HepG2 (cell line): ENCODE results near the gene HIVEP2. TPM values are rescaled to one million over a fixed set of nuclear protein-coding genes. Genes with fewer than 3 reads are reported as not detected.

Source experiments
- ATF6 ChIP-seq: sonication (generic); formaldehyde crosslinking; conservative IDR thresholded peaks from 2 replicates; pipeline ENCODE4 v1.4.0; 2020; ENCODE audit warnings: missing genetic modification reagents
- CAMTA2 ChIP-seq: sonication (generic); formaldehyde crosslinking; IDR thresholded peaks from 2 replicates; pipeline ENCODE4 v1.4.0; 2020; ENCODE audit warnings: mild to moderate bottlenecking, missing genetic modification reagents, borderline replicate concordance
- GABPB1 ChIP-seq: IDR thresholded peaks from 2 replicates; pipeline ENCODE4 v1.6.1; 2016; ENCODE audit warnings: mild to moderate bottlenecking, missing genetic modification reagents, moderate library complexity, missing compliant biosample characterization
- HOXA3 ChIP-seq: sonication (generic); formaldehyde crosslinking; IDR thresholded peaks from 2 replicates; pipeline ENCODE4 v1.5.0; 2020; ENCODE audit warnings: missing genetic modification reagents
- SMAD1 ChIP-seq: sonication (generic); formaldehyde crosslinking; IDR thresholded peaks from 2 replicates; pipeline ENCODE4 v1.4.0; 2020; ENCODE audit warnings: missing genetic modification reagents, low read depth, mild to moderate bottlenecking, borderline replicate concordance
- STAT5B ChIP-seq: sonication (generic); formaldehyde crosslinking; IDR thresholded peaks from 2 replicates; pipeline ENCODE4 v1.4.0; 2020; ENCODE audit warnings: missing genetic modification reagents
- ZBTB1 ChIP-seq: sonication (generic); formaldehyde crosslinking; IDR thresholded peaks from 2 replicates; pipeline ENCODE4 v1.4.0; 2020; ENCODE audit warnings: missing genetic modification reagents, borderline replicate concordance
- ZNF17 ChIP-seq: sonication (generic); formaldehyde crosslinking; IDR thresholded peaks from 2 replicates; pipeline ENCODE4 v1.5.0; 2020; ENCODE audit warnings: mild to moderate bottlenecking, missing genetic modification reagents
- ZNF205 ChIP-seq: IDR thresholded peaks from 2 replicates; pipeline ENCODE4 v1.6.1; 2018; ENCODE audit warnings: missing biosample characterization, missing genetic modification reagents
- ZNF230 ChIP-seq: sonication (generic); formaldehyde crosslinking; IDR thresholded peaks from 2 replicates; pipeline ENCODE4 v1.4.0; 2020; ENCODE audit warnings: mild to moderate bottlenecking, missing genetic modification reagents
- ZNF280D ChIP-seq: sonication (generic); formaldehyde crosslinking; IDR thresholded peaks from 2 replicates; pipeline ENCODE4 v1.5.1; 2020; ENCODE audit warnings: mild to moderate bottlenecking, missing genetic modification reagents
- ZNF414 ChIP-seq: sonication (generic); formaldehyde crosslinking; IDR thresholded peaks from 2 replicates; pipeline ENCODE4 v1.5.0; 2020; ENCODE audit warnings: missing genetic modification reagents
- ZNF704 ChIP-seq: sonication (generic); formaldehyde crosslinking; IDR thresholded peaks from 2 replicates; pipeline ENCODE4 v1.8.1; 2023; ENCODE audit warnings: mild to moderate bottlenecking, inconsistent platforms, moderate library complexity, missing genetic modification reagents, borderline replicate concordance
- ZSCAN25 ChIP-seq: sonication (generic); formaldehyde crosslinking; IDR thresholded peaks from 2 replicates; pipeline ENCODE4 v1.8.0; 2022; ENCODE audit warnings: mild to moderate bottlenecking, missing genetic modification reagents
- polyA plus RNA-seq, 8 experiments: library from polyadenylated mRNA; depleted of rRNA in 3 of 8; stranded (reverse) in 7 of 8; unstranded in 1 of 8; fragments of >200 nt; fragmentation: Illumina TruSeq in 4 of 8; extraction: Trizol in 4 of 8; gene quantifications; 2 replicates each; pipeline versions ENCODE4 v1.2.1 to v1.2.3, GENCODE V29; 2011 to 2016; ENCODE audit warnings: low read depth in 4 of 8, missing spikeins in 1 of 8, mixed read lengths in 1 of 8; ENCODE audit not compliant: insufficient read depth in 1 of 8
- total RNA-seq, 5 experiments: library from RNA; depleted of rRNA; stranded (reverse); fragments of >200 nt; fragmentation: Illumina TruSeq; extraction: Trizol; gene quantifications; 2 replicates each; pipeline ENCODE4 v1.2.3, GENCODE V29; 2016; ENCODE audit warnings: low read depth in 1 of 5
- TF ChIP-seq, protein P1 (sequence below): sonication (generic); formaldehyde crosslinking; IDR thresholded peaks from 2 replicates; pipeline ENCODE4 v1.4.0; 2020; ENCODE audit warnings: missing genetic modification reagents
- TF ChIP-seq, protein P2 (sequence below): sonication (generic); formaldehyde crosslinking; IDR thresholded peaks from 2 replicates; pipeline ENCODE4 v1.4.0; 2020; ENCODE audit warnings: missing genetic modification reagents, borderline replicate concordance

The HIVEP2 gene
- total and polyA plus RNA-seq, 2 of the 13 experiments (the other 11 are each of a cell fraction or from before 2014, with no cell fraction given) = 3.4 to 12.9 TPM

DNA sequence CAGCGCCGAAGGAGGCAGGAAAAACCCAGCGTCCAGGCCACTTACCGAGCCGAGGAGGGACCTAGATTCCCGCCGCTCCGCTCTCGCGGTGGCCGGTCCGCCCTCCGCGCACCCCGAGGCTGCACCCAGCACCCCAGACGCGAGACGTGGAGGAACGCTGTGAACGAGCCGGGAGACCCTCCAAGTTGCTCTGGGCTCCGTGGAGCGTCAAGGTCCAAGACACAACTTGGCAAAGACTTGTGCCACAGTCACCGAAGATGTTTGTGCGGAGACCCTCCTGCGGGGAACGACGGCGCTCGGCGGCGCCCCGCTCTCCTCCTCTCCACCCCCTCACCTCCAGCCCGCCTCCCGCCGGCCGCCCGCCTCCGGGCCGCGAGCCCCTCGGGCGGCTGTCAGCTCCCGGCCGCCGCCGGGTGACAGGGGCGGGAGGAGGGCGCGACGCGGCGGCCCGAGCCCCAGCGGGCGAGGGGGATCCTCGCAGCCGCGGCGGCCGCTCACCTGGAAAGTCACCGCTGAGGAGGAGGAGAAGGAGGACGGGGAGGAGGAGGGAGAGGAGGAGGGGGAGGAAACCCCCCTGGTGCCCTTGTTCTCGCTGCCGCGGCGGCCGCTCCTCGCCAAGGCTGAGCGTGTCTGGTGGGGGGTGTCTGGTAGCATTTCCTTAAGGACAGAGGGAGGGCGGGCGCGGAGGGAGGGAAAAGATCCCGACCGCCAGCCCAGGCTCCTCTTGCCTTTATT lies 637 bp upstream of the HIVEP2 start (continued):
- TF ChIP-seq ZBTB1 (CRISPR knock-in tag) (no peak), STAT5B (no peak), ATF6 (CRISPR knock-in tag) (no peak), ZNF230 (CRISPR knock-in tag) (no peak), ZNF205 (CRISPR knock-in tag) (no peak), ZNF280D (CRISPR knock-in tag) (0 out of 2 replicates have a peak, but pooled peaks have one; percentile 46), CAMTA2 (CRISPR knock-in tag) (no peak), HOXA3 (CRISPR knock-in tag) (no peak), ZNF414 (CRISPR knock-in tag) (no peak), GABPB1 (CRISPR knock-in tag) (no peak), ZNF17 (CRISPR knock-in tag) (no peak), ZNF704 (CRISPR knock-in tag) (no peak), SMAD1 (CRISPR knock-in tag) (0 out of 2 replicates have a peak, but pooled peaks have one; percentile 37), ZSCAN25 (no peak; the same call in 1 of the 2 replicates)
- TF ChIP-seq, protein P1, sequence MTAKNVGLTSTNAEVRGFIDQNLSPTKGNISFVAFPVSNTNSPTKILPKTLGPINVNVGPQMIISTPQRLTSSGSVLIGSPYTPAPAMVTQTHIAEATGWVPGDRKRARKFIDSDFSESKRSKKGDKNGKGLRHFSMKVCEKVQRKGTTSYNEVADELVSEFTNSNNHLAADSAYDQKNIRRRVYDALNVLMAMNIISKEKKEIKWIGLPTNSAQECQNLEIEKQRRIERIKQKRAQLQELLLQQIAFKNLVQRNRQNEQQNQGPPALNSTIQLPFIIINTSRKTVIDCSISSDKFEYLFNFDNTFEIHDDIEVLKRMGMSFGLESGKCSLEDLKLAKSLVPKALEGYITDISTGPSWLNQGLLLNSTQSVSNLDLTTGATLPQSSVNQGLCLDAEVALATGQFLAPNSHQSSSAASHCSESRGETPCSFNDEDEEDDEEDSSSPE = peak; percentile 8; the same call in 1 of the 2 replicates
- TF ChIP-seq, protein P2, sequence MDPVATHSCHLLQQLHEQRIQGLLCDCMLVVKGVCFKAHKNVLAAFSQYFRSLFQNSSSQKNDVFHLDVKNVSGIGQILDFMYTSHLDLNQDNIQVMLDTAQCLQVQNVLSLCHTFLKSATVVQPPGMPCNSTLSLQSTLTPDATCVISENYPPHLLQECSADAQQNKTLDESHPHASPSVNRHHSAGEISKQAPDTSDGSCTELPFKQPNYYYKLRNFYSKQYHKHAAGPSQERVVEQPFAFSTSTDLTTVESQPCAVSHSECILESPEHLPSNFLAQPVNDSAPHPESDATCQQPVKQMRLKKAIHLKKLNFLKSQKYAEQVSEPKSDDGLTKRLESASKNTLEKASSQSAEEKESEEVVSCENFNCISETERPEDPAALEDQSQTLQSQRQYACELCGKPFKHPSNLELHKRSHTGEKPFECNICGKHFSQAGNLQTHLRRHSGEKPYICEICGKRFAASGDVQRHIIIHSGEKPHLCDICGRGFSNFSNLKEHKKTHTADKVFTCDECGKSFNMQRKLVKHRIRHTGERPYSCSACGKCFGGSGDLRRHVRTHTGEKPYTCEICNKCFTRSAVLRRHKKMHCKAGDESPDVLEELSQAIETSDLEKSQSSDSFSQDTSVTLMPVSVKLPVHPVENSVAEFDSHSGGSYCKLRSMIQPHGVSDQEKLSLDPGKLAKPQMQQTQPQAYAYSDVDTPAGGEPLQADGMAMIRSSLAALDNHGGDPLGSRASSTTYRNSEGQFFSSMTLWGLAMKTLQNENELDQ (CRISPR knock-in tag) = no peak
